ENCODE results near the gene KDM4B.

The KDM4B gene

GRCh38 chr19:5122671-5123409 is 153.9 kb downstream of the KDM4B start:
- DNase-seq (ENCODE audit: low read depth) = no peak

- no peak for DNase-seq (ENCODE audit: low read depth)
Observed at GRCh38 chr19:5123646-5124045, 154.7 kb downstream of the KDM4B start.

- DNase-seq (ENCODE audit: low read depth) = no peak
Observed at GRCh38 chr19:5124111-5124855, 155.4 kb downstream of the KDM4B start.

- DNase-seq (ENCODE audit: low read depth) = no peak
Observed at GRCh38 chr19:5125376-5125775, 156.5 kb downstream of the KDM4B start.

GRCh38 chr19:5125797-5126497 is 157.0 kb downstream of the KDM4B start:
- DNase-seq (ENCODE audit: low read depth) = no peak

GRCh38 chr19:5126498-5127223 is 157.7 kb downstream of the KDM4B start:
- no peak for DNase-seq (ENCODE audit: low read depth)

- DNase-seq (ENCODE audit: low read depth) = no peak
Observed at GRCh38 chr19:5127717-5128116, 158.8 kb downstream of the KDM4B start.

- DNase-seq (ENCODE audit: low read depth) = no peak
Observed at GRCh38 chr19:5128251-5128935, 159.5 kb downstream of the KDM4B start.

GRCh38 chr19:5128936-5129389 is 160.1 kb downstream of the KDM4B start:
- no peak for DNase-seq (ENCODE audit: low read depth)

- DNase-seq (ENCODE audit: low read depth) = no peak
Observed at GRCh38 chr19:5129691-5130090, 160.8 kb downstream of the KDM4B start.

GRCh38 chr19:5130371-5131030 is 161.6 kb downstream of the KDM4B start:
- peak; percentile 52 for DNase-seq (ENCODE audit: low read depth)

- DNase-seq (ENCODE audit: low read depth) = no peak
Observed at GRCh38 chr19:5131031-5131505, 162.2 kb downstream of the KDM4B start.

- DNase-seq (ENCODE audit: low read depth) = no peak
Observed at GRCh38 chr19:5131506-5132205, 162.7 kb downstream of the KDM4B start.

- DNase-seq (ENCODE audit: low read depth) = no peak
Observed at GRCh38 chr19:5132206-5132560, 163.3 kb downstream of the KDM4B start.

- DNase-seq (ENCODE audit: low read depth) = no peak
Observed at GRCh38 chr19:5132698-5133651, 164.1 kb downstream of the KDM4B start.

- no peak for DNase-seq (ENCODE audit: low read depth)
Observed at GRCh38 chr19:5133986-5134595, 165.2 kb downstream of the KDM4B start.

- DNase-seq (ENCODE audit: low read depth) = no peak
Observed at GRCh38 chr19:5134691-5135090, 165.8 kb downstream of the KDM4B start.

- no peak for DNase-seq (ENCODE audit: low read depth)
Observed at GRCh38 chr19:5136073-5136855, 167.4 kb downstream of the KDM4B start.
